NCI-H345 treated with DMSO at 0.1 percent for 48 hours (cell line): ENCODE results near the gene HOXD8.
A peak's percentile ranks its signal among the peaks of the same experiment; 100 is the strongest.

Experiments used
- DNase-seq: peaks from one replicate; lab custom pipeline; 2025; ENCODE audit not compliant: unreplicated experiment; lab: John Stamatoyannopoulos, UW

HOXD8 gene

DNA sequence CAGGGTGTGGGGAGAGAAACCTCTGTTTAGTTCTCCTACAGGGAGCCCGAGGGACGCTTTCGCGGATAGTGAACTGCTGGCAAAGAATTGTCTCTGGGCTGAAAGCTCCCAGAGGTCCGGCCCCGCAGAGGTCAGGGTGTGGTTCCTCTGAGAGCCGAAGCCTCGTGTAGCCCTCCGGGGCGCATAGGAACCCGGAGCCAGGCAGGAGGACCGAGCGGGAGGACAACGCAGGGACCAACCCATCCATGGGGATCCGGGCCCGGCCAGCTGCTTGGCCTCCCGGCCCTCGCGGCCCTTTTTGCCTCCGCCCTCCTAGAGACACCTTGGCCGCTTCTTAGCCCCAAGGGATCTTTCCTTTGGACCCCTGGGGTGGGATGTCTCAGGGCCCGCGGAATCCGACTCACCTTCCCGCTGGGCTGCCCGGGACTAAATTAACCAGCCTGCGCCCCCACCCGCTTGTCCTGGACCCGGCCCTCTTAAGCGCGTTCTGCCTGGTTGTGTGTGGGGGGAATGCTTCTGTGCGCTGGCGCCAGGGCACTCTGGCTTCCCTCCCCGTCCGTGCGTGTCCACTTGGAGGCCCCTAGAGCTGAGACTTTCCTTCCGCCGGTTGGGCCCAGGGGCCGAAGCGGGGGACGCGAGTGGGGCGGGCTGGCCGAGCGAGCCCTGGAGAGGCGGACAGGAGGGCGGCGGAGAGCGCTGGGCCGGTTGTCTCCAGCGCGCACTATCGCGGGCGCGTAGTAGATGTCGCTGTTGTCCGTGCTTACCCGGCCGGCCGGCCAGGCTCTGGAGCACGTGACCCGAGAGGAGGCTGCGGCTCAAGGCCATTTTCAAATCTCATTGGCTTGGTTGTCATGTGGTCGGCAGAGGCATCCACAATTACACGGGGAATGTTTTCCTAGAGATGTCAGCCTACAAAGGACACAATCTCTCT is 13.4 kb upstream of the HOXD8 start, which contains the start of gene HOXD10:
Gene HOXD10, plus strand, starts transcription at position 896 of the 931 bp plus-strand sequence. CDS start 56 bp downstream, outside the sequence.
- no peak for DNase-seq

GRCh38 chr2:176117162-176117822 is 12.2 kb upstream of the HOXD8 start:
- DNase-seq: no peak

DNA sequence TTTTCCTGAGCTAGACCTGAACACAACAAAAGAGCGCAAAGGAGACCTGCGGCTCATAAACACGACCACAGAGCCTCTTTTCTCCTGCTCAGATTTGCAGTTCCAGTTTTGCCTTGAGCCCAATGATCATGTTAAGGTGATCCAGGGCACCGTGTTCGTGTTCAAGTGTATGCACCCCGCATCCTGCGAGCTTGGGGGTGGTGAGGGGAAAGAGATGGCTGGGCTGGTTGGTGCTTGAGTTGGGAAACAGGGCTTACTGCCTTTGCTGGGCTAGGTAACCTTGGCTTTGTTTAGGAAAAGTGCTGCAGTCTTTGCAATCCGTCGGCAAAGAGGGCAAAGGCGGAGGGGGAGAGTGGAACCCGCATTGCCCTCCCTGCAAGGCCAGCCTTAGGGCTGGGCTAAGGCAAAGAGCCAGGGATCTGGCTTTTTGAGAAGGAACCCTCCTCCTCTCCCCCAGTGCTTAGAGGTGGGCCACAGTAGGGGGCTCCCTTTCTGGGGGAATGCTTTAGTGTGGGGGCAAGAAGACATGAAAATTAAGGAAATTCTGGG is 11.6 kb upstream of the HOXD8 start:
- DNase-seq: no peak

- DNase-seq: no peak
These were observed 10.7 kb upstream of the HOXD8 start for GRCh38 chr2:176118601-176119339.

DNA sequence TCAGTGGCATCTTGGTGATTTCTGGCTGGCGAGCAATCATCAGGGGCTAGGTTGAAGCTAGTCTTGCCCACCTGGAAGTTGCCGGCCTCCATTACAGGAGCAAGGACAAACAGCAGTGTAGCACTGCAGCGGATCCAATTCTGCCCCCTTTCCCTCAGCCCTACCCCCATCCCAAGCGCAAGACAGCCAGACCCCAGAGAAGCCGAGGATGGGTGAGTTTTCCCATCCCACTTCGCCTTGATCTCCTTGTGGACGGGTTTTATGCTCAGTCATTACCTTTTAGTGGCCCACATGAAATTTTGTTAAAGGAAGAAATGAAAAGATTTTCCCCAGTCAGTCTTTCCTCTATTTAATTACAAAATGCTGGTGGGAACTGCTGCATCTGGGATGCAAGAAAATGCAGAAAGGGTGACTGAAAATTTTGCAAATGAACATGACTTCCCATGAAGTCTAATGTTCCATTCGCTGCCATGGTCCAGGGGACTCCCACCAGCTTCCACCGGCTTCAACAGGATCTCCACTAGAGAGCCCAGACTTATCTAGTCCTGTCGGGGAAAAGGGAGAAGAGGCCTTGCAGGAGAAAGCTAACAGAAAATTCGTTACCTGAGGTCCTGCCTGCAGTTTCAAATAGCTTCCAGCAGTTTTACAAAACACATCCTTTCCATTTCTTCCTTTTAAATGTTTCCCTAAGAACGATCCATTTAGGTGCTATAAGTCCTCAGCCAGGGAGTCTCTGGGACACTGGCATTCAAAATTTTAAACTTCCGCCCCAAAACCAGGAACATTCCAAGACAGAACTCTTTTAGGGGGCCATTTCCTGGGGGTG is 8.9 kb upstream of the HOXD8 start:
- DNase-seq: no peak

DNA sequence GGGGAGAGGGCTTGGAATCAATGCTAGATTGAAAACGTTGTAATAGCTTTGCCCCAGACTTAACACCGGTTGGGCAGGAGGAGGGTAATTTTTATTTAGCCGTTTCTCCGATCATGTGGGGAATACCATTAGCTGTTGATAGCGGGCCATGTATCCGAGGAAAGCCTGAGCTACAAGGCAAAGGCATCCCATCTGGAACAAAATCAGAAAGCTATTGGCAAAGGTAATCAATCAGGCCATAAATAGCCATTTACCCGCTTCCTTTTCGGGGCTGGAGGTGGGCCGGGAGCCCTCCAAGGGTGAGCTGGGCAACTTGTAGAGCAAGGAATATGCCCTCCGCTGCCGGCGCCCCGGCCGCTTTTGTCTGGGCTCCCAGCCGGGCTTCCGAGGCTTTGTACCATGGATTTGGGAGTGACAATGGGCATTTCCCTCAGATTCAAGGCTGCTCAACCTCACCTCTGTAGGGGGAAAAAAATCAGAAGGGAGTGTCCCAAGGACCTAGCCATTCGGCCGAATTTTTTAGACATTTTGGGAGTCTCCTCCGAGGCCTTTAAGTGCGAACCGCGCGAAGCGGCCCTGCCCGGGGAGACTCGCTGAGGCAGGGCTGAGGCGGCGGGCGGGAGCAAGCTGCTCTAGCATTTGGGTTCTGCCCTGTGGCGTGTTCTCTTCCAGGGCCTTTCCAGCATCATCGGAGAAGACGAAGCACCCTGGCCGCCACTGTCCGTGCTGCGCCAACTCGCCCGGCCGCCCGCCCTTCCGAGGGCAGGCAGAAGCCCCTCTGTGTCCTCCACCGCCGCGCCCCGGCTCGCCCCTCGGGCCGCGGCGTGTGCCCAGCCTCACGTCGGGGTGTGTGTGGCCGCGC is 8.1 kb upstream of the HOXD8 start:
- DNase-seq: no peak

DNA sequence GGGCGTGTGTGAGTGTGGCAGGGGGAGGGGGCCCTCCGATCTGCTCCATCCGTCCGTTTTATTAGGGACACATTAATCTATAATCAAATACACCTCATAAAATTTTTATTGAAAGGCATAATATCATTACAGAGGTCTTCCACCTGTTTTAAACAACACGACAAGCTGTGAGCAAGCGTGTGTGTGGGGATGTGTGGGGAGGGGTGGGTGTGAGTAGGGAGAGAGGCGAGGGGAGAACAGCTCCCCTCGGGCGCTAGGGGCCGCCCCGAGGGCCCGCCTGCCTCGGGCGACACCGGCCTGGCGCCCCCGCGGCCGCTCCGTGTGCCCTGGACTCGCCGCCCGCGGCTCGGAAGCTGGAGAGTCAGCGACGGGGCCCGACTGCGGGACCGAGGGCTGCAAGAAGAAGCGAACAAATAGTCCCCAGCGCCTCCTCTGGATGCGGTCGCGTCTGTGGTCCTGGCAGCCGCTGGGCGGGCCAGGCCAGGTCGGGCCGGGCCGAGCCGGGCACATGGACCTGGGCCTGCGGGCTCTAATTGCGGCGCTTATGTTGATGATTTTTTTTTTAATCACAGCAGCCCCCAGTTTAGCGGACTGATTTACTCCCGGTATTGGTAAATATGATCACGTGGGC is 7.3 kb upstream of the HOXD8 start:
- no peak for DNase-seq

GRCh38 chr2:176122683-176123410 is 6.7 kb upstream of the HOXD8 start, which contains the start of gene HOXD9:
Gene HOXD9, plus strand, starts transcription at chr2:176122719. Its CDS starts 50 bp downstream, at chr2:176122769.
- peak; percentile 31 for DNase-seq

GRCh38 chr2:176123411-176124109 is 5.9 kb upstream of the HOXD8 start:
- no peak for DNase-seq

DNA sequence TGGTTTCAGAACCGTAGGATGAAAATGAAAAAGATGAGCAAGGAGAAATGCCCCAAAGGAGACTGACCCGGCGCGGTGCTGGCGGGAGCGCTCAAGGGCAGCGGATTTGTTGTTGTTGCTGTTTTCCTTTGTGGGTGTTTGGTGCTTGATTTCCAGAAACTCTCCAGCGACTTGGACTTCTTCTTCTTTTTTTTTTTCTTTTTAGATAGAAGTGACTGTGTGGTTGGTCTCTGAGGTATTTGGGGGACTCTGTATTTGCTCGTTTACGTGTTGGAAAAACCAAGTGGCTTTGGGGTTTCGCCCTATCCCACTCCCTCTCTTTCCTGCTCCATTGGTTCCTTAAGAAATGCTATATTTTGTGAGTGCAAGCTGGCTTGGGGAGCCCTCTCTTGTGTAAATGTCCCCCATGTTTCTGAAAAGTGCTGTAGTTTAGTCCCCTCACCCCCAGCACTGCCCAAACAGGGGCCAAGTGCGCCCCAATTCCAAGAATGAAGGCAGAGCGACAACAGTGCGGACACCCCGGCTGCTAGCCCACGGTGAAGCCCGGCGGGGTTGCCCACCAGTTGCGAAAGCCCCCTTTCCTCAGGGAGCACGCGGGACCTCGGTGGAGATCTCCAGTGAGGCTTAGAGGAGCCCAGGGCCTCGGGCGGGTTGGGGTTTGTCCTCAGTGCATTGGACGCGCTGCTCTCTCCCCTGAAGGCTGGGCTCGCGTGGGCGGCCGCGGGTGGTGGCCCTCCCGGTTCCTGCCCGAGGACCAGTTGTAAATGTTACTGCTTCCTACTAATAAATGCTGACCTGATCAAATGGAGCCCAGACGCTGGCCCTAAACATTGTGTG is 5.2 kb upstream of the HOXD8 start:
- no peak for DNase-seq

DNA sequence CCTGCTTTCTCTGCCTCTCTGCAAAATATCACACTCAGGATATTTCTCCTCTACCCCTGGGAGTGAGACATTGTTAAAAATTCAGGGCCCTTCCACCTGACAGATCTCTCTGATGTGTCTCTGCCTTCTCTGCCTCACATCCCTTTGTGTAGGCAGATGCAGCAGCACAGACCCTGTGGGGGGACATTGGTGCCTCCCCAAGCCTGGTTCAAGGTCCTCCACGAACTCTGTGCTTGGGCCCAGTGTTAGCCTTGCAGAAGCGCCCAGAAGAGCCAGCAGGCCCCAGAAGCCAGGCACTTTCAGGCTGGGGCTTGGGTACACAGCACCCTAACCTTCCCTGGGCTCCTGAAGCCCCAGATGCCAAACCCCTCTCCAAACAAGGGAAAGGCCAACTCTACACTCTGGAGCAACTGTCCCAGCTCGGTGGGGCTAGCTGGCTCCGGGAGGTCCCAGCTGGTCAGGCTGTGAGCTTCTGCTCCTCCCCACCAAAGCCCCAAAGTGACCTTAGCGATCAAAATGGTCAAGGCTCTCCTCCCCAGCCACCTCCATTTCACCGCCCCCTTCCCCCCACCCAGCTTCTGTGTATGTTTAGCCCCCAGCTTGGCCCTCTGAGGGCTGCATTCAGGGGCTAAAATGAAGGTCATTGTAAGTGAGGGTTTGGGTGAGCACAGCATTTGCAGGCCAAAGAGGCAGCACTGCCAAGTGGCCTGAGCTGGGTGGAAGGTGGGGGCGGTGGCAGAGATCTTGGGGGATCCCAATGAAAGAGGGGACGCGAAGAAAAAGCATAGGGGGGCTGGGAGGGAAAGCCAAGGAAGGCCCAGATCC is 4.3 kb upstream of the HOXD8 start:
- no peak for DNase-seq

DNA sequence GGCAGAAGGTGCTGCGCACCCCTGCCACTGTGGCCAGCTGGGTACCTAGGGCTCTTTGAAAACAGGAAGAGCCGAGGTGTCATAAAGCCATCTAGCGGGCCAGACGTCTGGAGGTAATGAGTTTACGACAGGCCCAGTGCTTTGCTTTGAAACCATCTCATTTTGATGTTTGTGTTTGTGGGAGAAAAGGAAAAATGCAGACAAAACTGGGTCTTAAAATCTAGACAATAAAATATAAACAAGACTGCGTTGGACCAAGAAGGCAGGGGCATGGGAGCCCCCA is 3.8 kb upstream of the HOXD8 start:
- DNase-seq: no peak

DNA sequence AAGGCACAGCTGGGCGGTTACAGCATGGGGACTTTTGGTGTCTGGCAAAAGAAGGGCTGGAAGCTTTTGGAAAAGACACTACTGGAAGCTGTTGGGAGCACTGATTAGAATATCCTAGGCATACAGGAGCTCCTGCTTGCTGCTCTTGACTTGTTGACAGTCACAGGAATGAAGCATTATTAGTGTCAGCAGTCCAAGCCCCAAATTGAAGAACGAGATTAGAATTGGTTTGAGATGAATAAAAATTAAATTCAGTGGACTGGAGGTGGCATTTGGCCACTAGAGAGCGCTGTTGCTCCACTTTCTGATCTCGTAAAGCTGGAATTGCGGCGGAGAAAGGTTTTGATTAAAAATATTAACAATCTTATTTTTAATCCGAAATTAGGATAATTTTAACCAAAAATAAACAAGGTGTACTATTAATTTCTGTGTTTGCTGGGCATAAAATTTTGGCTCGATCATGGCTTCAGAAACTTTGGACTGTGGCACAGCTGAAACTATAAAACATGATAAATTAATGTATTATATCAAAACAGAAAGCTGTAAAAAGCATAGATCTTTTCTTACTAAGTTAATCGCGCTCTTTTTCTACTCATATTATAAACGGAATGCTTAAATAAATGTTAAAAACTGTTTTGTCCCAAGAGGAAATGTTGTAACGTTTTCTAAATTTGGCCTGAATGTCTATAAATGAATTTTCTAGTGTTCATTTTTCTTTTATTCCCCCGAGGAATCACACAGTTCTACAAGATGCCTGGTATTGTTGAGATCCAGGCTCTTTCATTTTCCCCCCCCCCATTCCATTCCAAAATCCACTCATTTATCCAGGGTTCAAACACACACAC is 2.4 kb upstream of the HOXD8 start:
- peak; percentile 67 for DNase-seq

DNA sequence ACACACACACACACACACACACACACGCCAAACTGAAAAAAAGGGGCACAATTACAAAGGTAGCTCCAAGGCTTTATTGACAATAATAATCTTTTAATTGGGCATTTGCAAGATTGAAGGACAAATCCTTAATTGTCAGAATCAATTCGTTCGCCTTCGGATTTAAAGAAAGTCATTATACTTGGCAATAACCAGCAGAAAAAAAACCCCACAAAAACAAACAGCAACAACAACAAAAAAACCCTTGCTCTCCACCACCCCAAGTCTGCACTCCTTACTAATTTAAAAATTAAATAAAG is 1.8 kb upstream of the HOXD8 start:
- DNase-seq: no peak
